H1 (cell line): Measurements from ENCODE around the gene EEIG1. TPM values are rescaled to one million over a fixed set of nuclear protein-coding genes. Genes with fewer than 3 reads are reported as not detected.

ENCODE experiments used
- CTCF ChIA-PET: fragments of 300-600 bp; sonication (Branson Sonifier 250); formaldehyde crosslinking; loops from one replicate; lab custom pipeline; 2021; ENCODE audit not compliant: partially characterized antibody; lab: Charles Lee
- POLR2A ChIA-PET: fragments of 300-600 bp; sonication (Branson Sonifier 250); formaldehyde crosslinking; loops from one replicate; lab custom pipeline; 2021; ENCODE audit warnings: inconsistent platforms; ENCODE audit not compliant: partially characterized antibody; lab: Charles Lee
- DNase-seq, 2 experiments: peaks; one replicate each; pipeline versions ENCODE4 v3.0.0 to v3.0.0-alpha.2; 2010 to 2022; ENCODE audit warnings: low spot score in 2 of 2, low read depth in 1 of 2, mixed read lengths in 1 of 2
- FAIRE-seq: peaks from 2 replicates; lab custom pipeline; 2011; peaks lifted over from hg19 to GRCh38; lab: Jason Lieb, UNC
- H2AFZ ChIP-seq: 2 replicates; pipeline ENCODE4 v1.8.1; 2012; ENCODE audit warnings: low read length, inconsistent platforms
- H2AK5ac ChIP-seq: 2 replicates; pipeline ENCODE4 v1.6.1; 2013; ENCODE audit warnings: low read depth, low read length
- H2BK120ac ChIP-seq: replicated peaks from 2 replicates; pipeline ENCODE3; 2013; ENCODE audit warnings: low read depth, low read length, inconsistent platforms
- H2BK12ac ChIP-seq: 2 replicates; pipeline ENCODE4 v1.6.1; 2013; ENCODE audit warnings: low read depth, low read length
- H2BK15ac ChIP-seq: 2 replicates; pipeline ENCODE4 v1.6.1; 2013; ENCODE audit warnings: low read length
- H2BK20ac ChIP-seq: 2 replicates; pipeline ENCODE4 v1.6.1; 2013; ENCODE audit warnings: low read length
- H2BK5ac ChIP-seq: 2 replicates; pipeline ENCODE4 v1.6.1; 2013; ENCODE audit warnings: low read depth, low read length
- H3K14ac ChIP-seq: 2 replicates; pipeline ENCODE4 v1.6.1; 2013; ENCODE audit warnings: inconsistent platforms; ENCODE audit not compliant: insufficient read length
- H3K18ac ChIP-seq: 2 replicates; pipeline ENCODE4 v1.6.1; 2013; ENCODE audit warnings: low read length; ENCODE audit errors: extremely low read depth
- H3K23ac ChIP-seq: 2 replicates; pipeline ENCODE4 v1.6.1; 2013; ENCODE audit warnings: inconsistent platforms; ENCODE audit not compliant: insufficient read length
- H3K23me2 ChIP-seq: 2 replicates; pipeline ENCODE4 v1.6.1; 2013; ENCODE audit warnings: low read depth, low read length
- H3K27ac ChIP-seq: 2 replicates; pipeline ENCODE4 v1.6.1; 2011; ENCODE audit warnings: low read depth, low read length, inconsistent platforms
- H3K27me3 ChIP-seq, 4 experiments: replicated peaks in 1 of 4; 1 replicate in 1 of 4; 2 replicates in 3 of 4; pipeline versions ENCODE4 v1.6.1 to v1.8.1; 2011 to 2013; ENCODE audit warnings: low read length in 3 of 4, mild to moderate bottlenecking in 3 of 4, inconsistent platforms in 2 of 4, mixed read lengths in 2 of 4, moderate library complexity in 1 of 4; ENCODE audit not compliant: control insufficient read depth in 3 of 4, insufficient read depth in 3 of 4; ENCODE audit errors: extremely low read depth in 1 of 4
- H3K36me3 ChIP-seq, 4 experiments: 2 replicates each; pipeline versions ENCODE4 v1.6.1 to v1.8.1; 2011 to 2013; ENCODE audit warnings: mild to moderate bottlenecking in 4 of 4, low read length in 3 of 4, moderate library complexity in 2 of 4, control low read depth in 1 of 4, inconsistent platforms in 1 of 4; ENCODE audit not compliant: insufficient read depth in 4 of 4, control insufficient read depth in 2 of 4
- H3K4ac ChIP-seq: replicated peaks from 2 replicates; pipeline ENCODE3; 2013; ENCODE audit warnings: low read length, low read depth, mixed read lengths, inconsistent platforms; ENCODE audit not compliant: insufficient read length
- H3K4me1 ChIP-seq, 4 experiments: replicated peaks in 1 of 4; 1 replicate in 1 of 4; 2 replicates in 3 of 4; pipeline versions ENCODE4 v1.6.1 to v1.8.1; 2011 to 2013; ENCODE audit warnings: low read length in 3 of 4, inconsistent platforms in 2 of 4, mixed read lengths in 1 of 4; ENCODE audit not compliant: insufficient read depth in 4 of 4, control insufficient read depth in 3 of 4
- H3K4me2 ChIP-seq, 2 experiments: 2 replicates each; pipeline versions ENCODE4 v1.6.1 to v1.8.1; 2011 to 2013; ENCODE audit warnings: low read depth in 2 of 2, low read length in 2 of 2, control low read depth in 1 of 2, inconsistent platforms in 1 of 2, mild to moderate bottlenecking in 1 of 2; ENCODE audit not compliant: insufficient read depth in 1 of 2
- H3K4me3 ChIP-seq, 4 experiments: fragments of 200-600, 300-600 bp in 1 of 4; sonication (generic), shearing (Covaris generic), sonication (Bioruptor Twin) in 1 of 4; 2 replicates each; pipeline versions ENCODE4 v1.5.1 to v1.8.1; 2011 to 2016; ENCODE audit warnings: low read length in 4 of 4, low read depth in 3 of 4, control low read depth in 2 of 4, inconsistent platforms in 2 of 4, mild to moderate bottlenecking in 2 of 4, mixed read lengths in 1 of 4, moderate library complexity in 1 of 4; ENCODE audit not compliant: insufficient read depth in 2 of 4; ENCODE audit errors: extremely low read depth in 1 of 4
- H3K56ac ChIP-seq: replicated peaks from 2 replicates; pipeline ENCODE3; 2013; ENCODE audit warnings: low read depth, mild to moderate bottlenecking, mixed read lengths, low read length, inconsistent platforms; ENCODE audit not compliant: insufficient read length
- H3K79me1 ChIP-seq: 2 replicates; pipeline ENCODE4 v1.6.1; 2013; ENCODE audit warnings: low read depth, low read length, control low read depth
- H3K79me2 ChIP-seq, 2 experiments: 2 replicates each; pipeline versions ENCODE4 v1.6.1 to v1.8.1; 2012 to 2013; ENCODE audit warnings: low read length in 2 of 2, mild to moderate bottlenecking in 2 of 2, inconsistent platforms in 1 of 2; ENCODE audit not compliant: insufficient read depth in 2 of 2, control insufficient read depth in 1 of 2
- H3K9ac ChIP-seq, 4 experiments: replicated peaks in 1 of 4; 1 replicate in 1 of 4; 2 replicates in 3 of 4; pipeline versions ENCODE4 v1.6.1 to v1.8.1; 2011 to 2013; ENCODE audit warnings: low read depth in 3 of 4, low read length in 3 of 4, control low read depth in 2 of 4, mild to moderate bottlenecking in 2 of 4, moderate library complexity in 2 of 4, inconsistent platforms in 1 of 4; ENCODE audit errors: extremely low read depth in 1 of 4
- H3K9me3 ChIP-seq, 2 experiments: 2 replicates each; pipeline versions ENCODE4 v1.6.1 to v1.8.1; 2012 to 2013; ENCODE audit warnings: mild to moderate bottlenecking in 2 of 2, moderate library complexity in 2 of 2, control low read depth in 1 of 2, inconsistent platforms in 1 of 2, low read depth in 1 of 2, low read length in 1 of 2, mixed read lengths in 1 of 2; ENCODE audit not compliant: insufficient read depth in 2 of 2
- H4K20me1 ChIP-seq, 2 experiments: replicated peaks in 1 of 2; 2 replicates each; pipeline versions ENCODE3 to v1.8.1; 2011 to 2013; ENCODE audit warnings: inconsistent platforms in 2 of 2, low read length in 2 of 2, mild to moderate bottlenecking in 1 of 2; ENCODE audit not compliant: insufficient read depth in 2 of 2, control insufficient read depth in 1 of 2
- H4K5ac ChIP-seq: 2 replicates; pipeline ENCODE4 v1.6.1; 2013; ENCODE audit warnings: low read length, low read depth, mixed read lengths, inconsistent platforms; ENCODE audit not compliant: insufficient read length
- H4K8ac ChIP-seq: 2 replicates; pipeline ENCODE4 v1.8.0; 2013; ENCODE audit warnings: mild to moderate bottlenecking, moderate library complexity, low read length, inconsistent platforms; ENCODE audit not compliant: insufficient read depth; ENCODE audit errors: extremely low read depth
- H4K91ac ChIP-seq: replicated peaks from 2 replicates; pipeline ENCODE3; 2013; ENCODE audit warnings: low read length, mixed read lengths, inconsistent platforms; ENCODE audit not compliant: insufficient read length
- CEBPB ChIP-seq: IDR thresholded peaks from 2 replicates; pipeline ENCODE4 v1.6.1; 2012; ENCODE audit warnings: low read depth, low read length
- CHD2 ChIP-seq: IDR thresholded peaks from 2 replicates; pipeline ENCODE4 v1.6.1; 2012; ENCODE audit warnings: low read length, improper control_type of control experiment
- SP1 ChIP-seq: IDR thresholded peaks from 2 replicates; pipeline ENCODE4 v1.6.1; 2011; ENCODE audit warnings: low read depth, low read length
- whole genome bisulfite sequencing, 2 experiments: shearing (Covaris generic) in 1 of 2; methylation state at CpG; one replicate each; pipeline versions ENCODE4 v1.1.6 to v1.1.7; 2013 to 2015; ENCODE audit warnings: low lambda C conversion rate in 2 of 2, mixed read lengths in 2 of 2, inconsistent platforms in 1 of 2, low coverage in 1 of 2, missing lambda C conversion rate in 1 of 2; ENCODE audit not compliant: insufficient replicate concordance in 2 of 2, insufficient coverage in 1 of 2, insufficient read length in 1 of 2; ENCODE audit errors: extremely low coverage in 1 of 2, missing lambda C conversion rate in 1 of 2; 5-methylcytosine and 5-hydroxymethylcytosine counted together
- polyA plus RNA-seq, 7 experiments: library from polyadenylated mRNA; depleted of rRNA in 3 of 7; stranded (reverse) in 5 of 7; unstranded in 2 of 7; fragments of >200 nt in 5 of 7; fragments of 200-250 nt in 2 of 7; gene quantifications; 1 replicate in 5 of 7; 2 replicates in 1 of 7; 4 replicates in 1 of 7; pipeline versions ENCODE4 v1.2.1 to v1.2.3, GENCODE V29; 2011 to 2013; ENCODE audit warnings: missing spikeins in 2 of 7, mixed read lengths in 2 of 7
- total RNA-seq: library from RNA; stranded (reverse); fragmentation: NEBNext Ultra II Directional; extraction: Animal tissue kit (Norgen Biotek cat#: 25700); gene quantifications from 2 replicates; pipeline ENCODE4 v1.2.1, GENCODE V29; 2021

The EEIG1 gene
- total and polyA plus RNA-seq, 2 of the 8 experiments (the other 6 are each of a cell fraction or from before 2014, with no cell fraction given), result 29.8 to 50.8 TPM

- Histone ChIP-seq H2AFZ (no peak overlapping the region), H2BK20ac (no peak overlapping the region), H3K9me3 (no peaks in the 10 kb centered on the region), H2BK12ac (no peak overlapping the region), H3K4ac (no peak overlapping the region), H2AK5ac (no peak overlapping the region), H3K9ac (no peak overlapping the region), H3K14ac (no peak overlapping the region), H4K8ac (no peak overlapping the region), H3K56ac (no peak overlapping the region), H3K79me2 (peaks cover 0 to under 1% of the 10 kb centered on the region in 2 experiments; a peak in 1 of 4 replicates), H2BK120ac (no peak overlapping the region), H4K91ac (no peak overlapping the region), H4K5ac (no peak overlapping the region), H3K4me1 (peaks cover 0 to 16% (median 7%) of the 10 kb centered on the region in 4 experiments; a peak in 6 of 7 replicates), H3K23ac (no peak overlapping the region), H3K27ac (no peak overlapping the region), H4K20me1 (peaks cover 8 to 20% of the 10 kb centered on the region in 2 experiments), H3K18ac (no peak overlapping the region), H2BK5ac (no peak overlapping the region), H2BK15ac (no peak overlapping the region), H3K36me3 (peaks cover 7 to 16% (median 13%) of the 10 kb centered on the region in 4 experiments), H3K27me3 (no peaks in the 10 kb centered on the region), H3K79me1 (peaks cover 3% of the 10 kb centered on the region; the same call in 1 of the 2 replicates), H3K4me2 (no peak overlapping the region), H3K23me2 (no peaks in the 10 kb centered on the region), H3K4me3 (no peak overlapping the region)
- DNase-seq (no peak), FAIRE-seq (no peak)
- no peak for TF ChIP-seq CEBPB
- no peak for TF ChIP-seq CHD2
- TF ChIP-seq SP1, result no peak
- ChIA-PET POLR2A (no interaction called here), CTCF (interaction anchor here (1.2 to 35.5 kb wide), 4 partner anchors 9 to 85 kb away, joined by 3 to 825 read pairs (median 22); no protein-coding TSS in a partner anchor)
- 89% methylated on average over 9 of the region's 9 CpGs; no CpG with 5 or more reads in 1 of the 2 experiments for WGBS, 2 experiments
Observed at GRCh38 chr9:127945942-127946341, 34.8 kb downstream of the EEIG1 start.
